Thoracic aorta (tissue), 2 donors: ENCODE data around the gene SLAIN1. TPM values are rescaled to one million over a fixed set of nuclear protein-coding genes. Genes with fewer than 3 reads are reported as not detected.

Experiments
- ATAC-seq: fragments of 150-250 bp; one replicate; pipeline ENCODE4 v1.8.0; 2017; ENCODE audit warnings: low read depth; ENCODE audit not compliant: insufficient number of reproducible peaks, low FRiP score
- DNase-seq: peaks from one replicate; pipeline ENCODE4 v3.0.0-alpha.2; 2020; ENCODE audit warnings: low spot score
- H3K27ac ChIP-seq, 2 donors: fragments of 200-600 bp; sonication (generic); 1 replicate in 1 of 2; 2 replicates in 1 of 2; pipeline ENCODE4 v1.5.1; 2016; ENCODE audit warnings: mild to moderate bottlenecking in 2 of 2, moderate library complexity in 2 of 2
- H3K27me3 ChIP-seq: fragments of 200-600 bp; sonication (generic); replicated peaks from 2 replicates; pipeline ENCODE4 v1.6.0; 2016; ENCODE audit warnings: mild to moderate bottlenecking; ENCODE audit not compliant: insufficient read depth
- H3K36me3 ChIP-seq: fragments of 200-600 bp; sonication (generic); one replicate; pipeline ENCODE4 v1.5.1; 2016
- H3K4me1 ChIP-seq, 2 donors: fragments of 200-600 bp; sonication (generic); 1 replicate in 1 of 2; 2 replicates in 1 of 2; pipeline versions ENCODE4 v1.5.1 to v1.6.0; 2016; ENCODE audit warnings: low read depth in 2 of 2, mild to moderate bottlenecking in 1 of 2; ENCODE audit not compliant: control insufficient read depth in 1 of 2
- H3K4me3 ChIP-seq: fragments of 200-600 bp; sonication (generic); 2 replicates; pipeline ENCODE4 v1.5.1; 2016; ENCODE audit warnings: mild to moderate bottlenecking
- H3K9me3 ChIP-seq: fragments of 200-600 bp; sonication (generic); 2 replicates; pipeline ENCODE4 v1.5.1; 2016
- total RNA-seq, 2 donors: library from RNA; depleted of rRNA; stranded (reverse); fragments of >200 nt; gene quantifications; one replicate each; pipeline versions ENCODE4 v1.1.0 to v1.2.3, GENCODE V29; 2016
- TF ChIP-seq, protein P1 (sequence below): fragments of 200-600 bp; sonication (generic); IDR thresholded peaks from one replicate; pipeline ENCODE4 v1.5.1; 2019; ENCODE audit warnings: antibody characterized with exemption

The SLAIN1 gene
- total RNA-seq, 2 donors from 2014 or later, result 10.5 to 12.9 TPM

DNA sequence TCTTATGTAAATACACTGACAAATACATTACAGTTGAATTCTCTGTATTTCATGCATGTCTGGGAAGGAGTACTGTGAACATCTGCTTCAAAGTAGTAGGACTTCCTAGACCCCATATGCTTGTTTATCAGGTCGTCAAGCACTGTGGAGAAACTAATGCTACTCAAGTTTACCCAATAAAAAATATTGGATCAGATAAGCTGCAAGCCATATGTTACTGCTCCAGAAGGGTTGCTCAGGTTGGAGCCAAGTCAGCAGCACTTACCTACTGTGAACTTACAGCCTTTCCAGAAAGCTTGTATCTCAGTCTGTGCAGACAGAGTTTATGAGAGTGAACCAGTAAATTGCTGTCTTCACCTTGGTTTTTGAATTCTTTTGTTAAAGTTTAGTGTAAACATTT is 36.2 kb downstream of the SLAIN1 start:
- no peak for ATAC-seq

GRCh38 chr13:77737583-77738200 is 40.2 kb downstream of the SLAIN1 start:
- DNase-seq (no peak), ATAC-seq (no peak)
- TF ChIP-seq, protein P1, sequence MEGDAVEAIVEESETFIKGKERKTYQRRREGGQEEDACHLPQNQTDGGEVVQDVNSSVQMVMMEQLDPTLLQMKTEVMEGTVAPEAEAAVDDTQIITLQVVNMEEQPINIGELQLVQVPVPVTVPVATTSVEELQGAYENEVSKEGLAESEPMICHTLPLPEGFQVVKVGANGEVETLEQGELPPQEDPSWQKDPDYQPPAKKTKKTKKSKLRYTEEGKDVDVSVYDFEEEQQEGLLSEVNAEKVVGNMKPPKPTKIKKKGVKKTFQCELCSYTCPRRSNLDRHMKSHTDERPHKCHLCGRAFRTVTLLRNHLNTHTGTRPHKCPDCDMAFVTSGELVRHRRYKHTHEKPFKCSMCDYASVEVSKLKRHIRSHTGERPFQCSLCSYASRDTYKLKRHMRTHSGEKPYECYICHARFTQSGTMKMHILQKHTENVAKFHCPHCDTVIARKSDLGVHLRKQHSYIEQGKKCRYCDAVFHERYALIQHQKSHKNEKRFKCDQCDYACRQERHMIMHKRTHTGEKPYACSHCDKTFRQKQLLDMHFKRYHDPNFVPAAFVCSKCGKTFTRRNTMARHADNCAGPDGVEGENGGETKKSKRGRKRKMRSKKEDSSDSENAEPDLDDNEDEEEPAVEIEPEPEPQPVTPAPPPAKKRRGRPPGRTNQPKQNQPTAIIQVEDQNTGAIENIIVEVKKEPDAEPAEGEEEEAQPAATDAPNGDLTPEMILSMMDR, result no peak
- no peaks in the 10 kb centered on the region for H3K9me3 ChIP-seq
- no peak overlapping the region for H3K4me3 ChIP-seq
- H3K27me3 ChIP-seq, result no peaks in the 10 kb centered on the region
- H3K4me1 ChIP-seq, result peaks cover 7 to 10% of the 10 kb centered on the region in 2 donors
- no peaks in the 10 kb centered on the region for H3K36me3 ChIP-seq
- H3K27ac ChIP-seq, result no peak overlapping the region

More for the DNA sequence above, 36.2 kb downstream of the SLAIN1 start:
- Histone ChIP-seq H3K4me3 (no peak overlapping the region), H3K9me3 (no peaks in the 10 kb centered on the region), H3K36me3 (no peaks in the 10 kb centered on the region), H3K4me1 (peaks cover 0 to 7% of the 10 kb centered on the region in 2 donors), H3K27me3 (no peaks in the 10 kb centered on the region), H3K27ac (no peak overlapping the region)
- TF ChIP-seq, protein P1, result no peak
- no peak for DNase-seq

DNA sequence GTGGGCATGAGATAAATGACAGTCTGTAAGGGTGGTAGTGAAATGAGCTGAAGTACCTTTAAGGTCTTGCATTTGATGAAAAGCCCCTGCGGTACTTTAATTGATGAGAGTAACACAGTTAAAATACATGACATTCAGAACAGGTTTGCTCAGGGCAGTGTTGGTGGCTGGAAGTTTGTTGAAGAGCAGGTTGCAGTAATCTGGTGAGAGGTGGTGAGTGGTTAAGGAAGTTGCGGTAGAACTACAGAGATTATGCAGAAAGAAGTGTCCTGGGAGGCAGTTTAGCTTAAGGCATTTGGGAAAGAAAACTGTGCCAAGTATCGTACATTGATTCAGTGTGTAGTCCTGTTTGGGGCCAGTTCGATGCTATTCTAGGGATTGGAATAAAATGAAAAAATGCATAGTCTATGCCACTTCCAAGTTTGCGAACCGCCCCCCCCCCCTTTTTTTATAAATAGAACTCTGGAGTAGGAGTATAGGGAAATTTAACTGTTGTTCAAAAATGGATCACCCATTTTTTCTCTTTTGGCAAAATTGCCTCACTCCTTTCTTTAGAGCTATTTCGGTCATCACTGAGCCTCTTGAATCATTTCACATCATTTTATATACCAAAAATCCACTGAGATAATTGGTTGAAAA is 42.7 kb downstream of the SLAIN1 start:
- no peak for DNase-seq
- no peak overlapping the region for H3K4me3 ChIP-seq
- ATAC-seq, result no peak
- H3K9me3 ChIP-seq, result no peaks in the 10 kb centered on the region
- H3K27me3 ChIP-seq, result no peaks in the 10 kb centered on the region
- peaks cover 7 to 10% of the 10 kb centered on the region in 2 donors for H3K4me1 ChIP-seq
- no peaks in the 10 kb centered on the region for H3K36me3 ChIP-seq
- H3K27ac ChIP-seq, result no peak overlapping the region
- TF ChIP-seq, protein P1, result no peak

GRCh38 chr13:77740931-77741596 is 43.6 kb downstream of the SLAIN1 start:
- no peaks in the 10 kb centered on the region for H3K9me3 ChIP-seq
- H3K27ac ChIP-seq, result no peak overlapping the region

GRCh38 chr13:77741597-77741972 is 44.1 kb downstream of the SLAIN1 start:
- ATAC-seq, result no peak
- H3K36me3 ChIP-seq, result no peaks in the 10 kb centered on the region
- H3K27me3 ChIP-seq, result no peaks in the 10 kb centered on the region
- DNase-seq, result no peak
- no peak overlapping the region for H3K4me3 ChIP-seq
- TF ChIP-seq, protein P1, result no peak
- peaks cover 7 to 10% of the 10 kb centered on the region in 2 donors for H3K4me1 ChIP-seq
- no peaks in the 10 kb centered on the region for H3K9me3 ChIP-seq
- no peak overlapping the region for H3K27ac ChIP-seq

More at GRCh38 chr13:77740931-77741596, 43.6 kb downstream of the SLAIN1 start:
- H3K4me1 ChIP-seq, result peaks cover 7 to 10% of the 10 kb centered on the region in 2 donors
- TF ChIP-seq, protein P1, result no peak
- no peaks in the 10 kb centered on the region for H3K27me3 ChIP-seq
- no peaks in the 10 kb centered on the region for H3K36me3 ChIP-seq
- no peak for DNase-seq
- ATAC-seq, result no peak
- no peak overlapping the region for H3K4me3 ChIP-seq
